ENCODE results near the gene ITPA. TPM values are rescaled to one million over a fixed set of nuclear protein-coding genes. Genes with fewer than 3 reads are reported as not detected.

The ITPA gene
- total and polyA plus RNA-seq, 2 experiments from 2014 or later: 33.8 to 74.1 TPM

DNA sequence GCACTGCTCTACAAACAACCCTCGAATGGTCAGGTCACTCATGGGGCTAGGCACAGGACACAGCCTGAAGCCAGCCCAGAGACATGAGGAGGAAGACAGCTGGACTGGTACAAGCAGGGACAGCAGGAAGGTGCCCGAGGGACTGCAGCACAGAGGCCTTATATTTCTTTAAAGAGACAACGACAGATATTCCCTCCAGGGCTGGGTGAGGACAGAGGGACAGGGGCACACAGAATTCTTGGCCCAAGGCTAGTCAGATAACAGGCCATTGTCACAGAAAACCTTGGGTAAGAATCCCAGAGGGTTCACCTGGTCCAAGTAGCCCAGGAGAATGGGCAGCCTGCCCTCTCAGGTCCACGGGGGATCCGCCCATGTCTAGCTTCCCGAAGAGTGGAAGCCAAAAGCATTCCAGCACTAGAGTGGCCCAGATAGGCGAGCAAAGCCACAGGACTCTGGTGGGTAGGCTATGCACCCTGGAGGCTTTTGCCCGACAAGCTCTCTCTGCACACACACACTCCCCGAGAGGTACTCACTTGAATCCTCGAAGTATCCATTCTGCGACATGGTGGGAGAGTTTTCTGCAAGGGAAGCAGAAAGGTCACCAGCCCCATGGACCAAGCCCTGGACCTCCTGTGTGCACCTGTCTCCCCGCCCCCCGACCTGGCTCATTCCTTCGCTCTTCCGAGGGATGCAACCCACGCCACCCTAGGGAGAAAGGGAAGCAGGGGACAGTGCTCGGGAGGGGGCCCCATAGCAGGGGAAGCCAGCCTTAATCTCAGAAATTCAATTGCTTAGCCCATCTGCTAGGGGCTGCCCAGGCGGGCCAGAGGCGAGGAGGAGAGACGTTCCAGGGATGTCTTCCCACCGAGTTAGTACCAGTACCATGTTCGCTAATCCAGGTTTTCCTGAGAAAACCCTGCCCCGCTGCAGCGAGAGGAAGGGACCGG is 28.0 kb downstream of the ITPA start:
- Histone ChIP-seq H3K4me1 (ENCODE audit: low read depth) (no peaks in the 10 kb centered on the region), H3K9me3 (ENCODE audit: low read depth) (no peaks in the 10 kb centered on the region), H3K4me3 (no peak overlapping the region), H3K27me3 (peaks cover 71% of the 10 kb centered on the region), H3K36me3 (no peaks in the 10 kb centered on the region), H3K27ac (no peak overlapping the region)
- TF ChIP-seq, protein P1, sequence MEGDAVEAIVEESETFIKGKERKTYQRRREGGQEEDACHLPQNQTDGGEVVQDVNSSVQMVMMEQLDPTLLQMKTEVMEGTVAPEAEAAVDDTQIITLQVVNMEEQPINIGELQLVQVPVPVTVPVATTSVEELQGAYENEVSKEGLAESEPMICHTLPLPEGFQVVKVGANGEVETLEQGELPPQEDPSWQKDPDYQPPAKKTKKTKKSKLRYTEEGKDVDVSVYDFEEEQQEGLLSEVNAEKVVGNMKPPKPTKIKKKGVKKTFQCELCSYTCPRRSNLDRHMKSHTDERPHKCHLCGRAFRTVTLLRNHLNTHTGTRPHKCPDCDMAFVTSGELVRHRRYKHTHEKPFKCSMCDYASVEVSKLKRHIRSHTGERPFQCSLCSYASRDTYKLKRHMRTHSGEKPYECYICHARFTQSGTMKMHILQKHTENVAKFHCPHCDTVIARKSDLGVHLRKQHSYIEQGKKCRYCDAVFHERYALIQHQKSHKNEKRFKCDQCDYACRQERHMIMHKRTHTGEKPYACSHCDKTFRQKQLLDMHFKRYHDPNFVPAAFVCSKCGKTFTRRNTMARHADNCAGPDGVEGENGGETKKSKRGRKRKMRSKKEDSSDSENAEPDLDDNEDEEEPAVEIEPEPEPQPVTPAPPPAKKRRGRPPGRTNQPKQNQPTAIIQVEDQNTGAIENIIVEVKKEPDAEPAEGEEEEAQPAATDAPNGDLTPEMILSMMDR (IDR thresholded peaks at IDR 0.05; ENCODE audit: low read depth, low read length): no peak
- DNase-seq (ENCODE audit: low read depth in 1 of 2, low spot score in 1 of 2): no peak

DNA sequence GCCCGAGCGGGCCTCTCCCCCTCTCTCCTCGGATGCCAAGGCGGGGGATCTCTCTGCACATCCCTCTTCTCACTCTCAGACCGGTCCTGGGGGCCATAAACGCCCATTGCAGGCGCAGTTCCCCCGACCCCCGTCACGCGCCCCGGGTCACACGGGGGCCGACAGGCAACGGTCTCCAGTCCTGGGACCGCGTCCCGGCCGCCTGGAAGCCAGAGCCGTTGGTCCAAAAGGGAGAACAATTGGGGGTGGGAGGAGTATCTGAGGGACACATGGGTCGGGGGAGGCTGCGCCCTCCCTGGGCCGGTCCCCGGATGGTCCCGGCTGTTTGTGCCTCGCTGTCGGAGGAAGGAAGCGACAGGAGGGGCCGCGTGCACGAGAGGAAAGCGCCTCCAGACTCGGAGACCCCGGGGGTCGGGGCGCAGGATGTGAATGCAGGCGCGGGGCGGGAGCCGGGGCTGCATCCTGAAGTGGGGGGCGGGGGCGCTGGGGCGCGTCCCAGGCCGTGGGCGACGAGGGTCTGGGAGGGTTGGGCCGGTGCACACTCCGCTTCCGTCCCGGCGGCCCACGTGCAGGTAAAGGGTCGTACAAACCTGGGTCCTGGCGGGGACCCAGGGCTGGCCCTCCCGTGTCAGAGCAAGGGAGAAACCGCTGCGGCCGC is 28.8 kb downstream of the ITPA start:
- Histone ChIP-seq H3K27ac (no peak overlapping the region), H3K27me3 (peaks cover 74% of the 10 kb centered on the region), H3K9me3 (ENCODE audit: low read depth) (no peaks in the 10 kb centered on the region), H3K36me3 (no peaks in the 10 kb centered on the region), H3K4me3 (peak overlapping the region; percentile 41), H3K4me1 (ENCODE audit: low read depth) (no peaks in the 10 kb centered on the region)
- DNase-seq (ENCODE audit: low read depth in 1 of 2, low spot score in 1 of 2): no peak
- TF ChIP-seq, protein P1 (IDR thresholded peaks at IDR 0.05; ENCODE audit: low read depth, low read length): no peak

DNA sequence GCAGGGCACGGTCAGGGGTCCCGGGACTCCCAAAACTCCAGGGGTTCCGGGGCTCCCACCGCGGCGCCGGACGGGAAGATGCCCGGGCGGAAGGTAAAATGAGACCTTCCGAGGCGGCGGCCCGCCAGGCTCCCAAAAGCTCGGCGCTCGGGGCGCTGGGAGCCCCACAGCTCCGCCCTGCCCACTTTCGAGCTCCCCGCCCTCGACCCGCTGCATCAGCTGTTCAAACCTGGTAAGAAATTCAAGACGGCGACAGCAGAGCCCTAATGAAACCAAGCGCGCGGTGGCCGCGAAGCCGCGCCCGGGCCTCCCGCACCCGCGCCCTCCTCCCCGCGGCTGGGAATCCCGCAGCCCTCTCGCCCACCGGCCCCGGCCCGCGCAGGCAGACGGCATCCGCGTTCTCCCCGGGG is 29.3 kb downstream of the ITPA start:
- TF ChIP-seq, protein P1 (IDR thresholded peaks at IDR 0.05; ENCODE audit: low read depth, low read length): no peak
- Histone ChIP-seq H3K4me3 (peak overlapping the region; percentile 41), H3K27ac (no peak overlapping the region), H3K36me3 (no peaks in the 10 kb centered on the region), H3K4me1 (ENCODE audit: low read depth) (no peaks in the 10 kb centered on the region), H3K27me3 (peaks cover 78% of the 10 kb centered on the region), H3K9me3 (ENCODE audit: low read depth) (no peaks in the 10 kb centered on the region)
- DNase-seq (ENCODE audit: low read depth in 1 of 2, low spot score in 1 of 2): peak in 1 of 2 donors; percentile 22

DNA sequence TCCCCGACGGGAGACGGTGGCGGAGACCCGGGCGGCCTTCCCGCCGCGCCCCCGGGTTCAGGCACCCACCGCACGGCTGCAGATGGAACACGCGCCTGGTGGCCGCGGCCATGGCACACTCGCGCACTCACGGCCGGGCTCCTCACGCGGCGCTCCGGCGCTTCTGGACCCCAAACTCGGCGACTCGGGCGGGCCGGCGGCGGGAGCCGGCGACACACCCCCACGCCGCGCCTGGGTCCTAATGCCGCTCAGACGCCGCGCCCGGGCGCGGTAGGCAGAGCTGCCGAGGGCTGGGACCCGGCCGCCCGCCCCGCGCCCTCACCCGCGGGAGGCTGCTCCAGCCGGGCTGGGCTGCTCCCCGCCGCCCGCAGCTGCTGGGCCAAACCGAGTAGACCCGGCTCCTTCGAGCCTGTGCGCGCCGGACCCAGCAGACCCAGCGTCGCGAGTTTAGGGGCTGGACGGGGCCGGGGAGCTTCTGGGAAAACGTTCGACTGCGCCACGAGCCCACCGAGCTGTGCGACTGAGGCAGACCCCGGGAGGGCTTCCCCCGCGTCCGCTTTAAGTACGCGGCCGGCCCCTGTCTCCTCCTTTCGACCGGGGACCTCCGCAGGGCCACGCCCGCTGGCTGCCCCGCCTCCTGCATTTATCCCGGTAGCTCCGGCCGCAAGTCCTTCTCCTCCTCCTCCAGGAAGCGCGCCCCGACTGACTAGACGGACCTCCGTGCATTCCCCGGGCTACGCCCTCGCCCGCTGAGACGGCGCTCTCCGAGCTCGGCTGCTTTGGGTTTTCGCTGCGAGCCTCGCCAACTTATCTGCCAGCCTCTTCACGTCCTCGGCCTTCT is 29.9 kb downstream of the ITPA start, which contains the start of gene SLC4A11:
Gene SLC4A11, minus strand, starts transcription at position 165 of the 841 bp plus-strand sequence. Its CDS starts 53 bp downstream, at position 112.
- peaks cover 84% of the 10 kb centered on the region for H3K27me3 ChIP-seq
- H3K4me3 ChIP-seq: peak within 1 kb of the TSS; percentile 41
- DNase-seq (ENCODE audit: low read depth in 1 of 2, low spot score in 1 of 2): peak; percentile 51 to 67
- no peaks in the 10 kb centered on the region for H3K9me3 ChIP-seq (ENCODE audit: low read depth)
- H3K4me1 ChIP-seq (ENCODE audit: low read depth): no peaks in the 10 kb centered on the region
- TF ChIP-seq, protein P1 (IDR thresholded peaks at IDR 0.05; ENCODE audit: low read depth, low read length): no peak
- no peaks in the 10 kb centered on the region for H3K36me3 ChIP-seq
- no peak within 1 kb of the TSS for H3K27ac ChIP-seq
